Measurements from ENCODE around the gene TSPAN16. TPM values are rescaled to one million over a fixed set of nuclear protein-coding genes. Genes with fewer than 3 reads are reported as not detected.
A peak's percentile ranks its signal among the peaks of the same experiment; 100 is the strongest.

Gene TSPAN16
- total and polyA plus RNA-seq, 3 donors from 2014 or later: 42.5 to 180 (median 137) TPM

DNA sequence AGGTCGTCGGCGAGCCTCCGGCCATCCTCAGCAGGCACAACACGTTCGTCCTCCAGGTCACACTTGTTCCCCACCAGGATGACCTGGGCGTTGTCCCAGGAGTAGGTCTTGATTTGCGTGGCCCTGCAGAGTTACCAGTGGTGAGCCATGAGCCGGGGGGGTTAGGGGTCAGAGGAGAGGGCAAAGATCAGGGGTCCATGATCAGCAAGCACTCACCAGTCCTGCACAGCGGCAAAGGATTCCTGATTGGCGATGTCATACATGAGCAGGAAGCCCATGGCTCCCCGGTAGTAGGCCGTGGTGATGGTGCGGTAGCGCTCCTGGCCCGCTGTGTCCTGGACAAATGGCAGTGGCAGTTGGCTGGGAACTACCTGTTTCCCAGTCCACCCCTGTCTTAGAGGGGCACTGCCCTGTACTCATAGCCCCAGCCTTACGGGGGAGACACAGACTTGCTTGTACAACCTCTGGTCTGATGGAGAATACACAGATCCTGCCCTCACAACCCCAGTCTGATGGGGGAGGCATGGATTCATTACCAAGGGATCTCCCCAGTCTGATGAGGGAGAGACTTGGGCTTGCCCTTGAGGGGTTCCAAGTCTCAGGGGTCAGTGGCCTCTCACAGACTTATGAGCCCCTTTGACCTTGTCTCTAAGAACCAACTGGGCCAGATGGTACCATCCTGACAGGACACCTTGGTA, 39.6 kb downstream of the TSPAN16 start:
- Histone ChIP-seq H3K27me3 (no peaks in the 10 kb centered on the region), H3K27ac (no peak overlapping the region), H3K9me3 (no peaks in the 10 kb centered on the region), H3K4me3 (no peak overlapping the region), H3K4me1 (peaks cover 13% of the 10 kb centered on the region), H3K36me3 (ENCODE audit: low read depth, missing control alignments) (no peaks in the 10 kb centered on the region)
- intact Hi-C loops (cut with DNase I; ENCODE audit: low total_unique reads): no loop called here
- WGBS, 2 donors: 91 to 96% methylated on average over 8 to 17 of the region's 17 CpGs
- TF ChIP-seq, protein P1, sequence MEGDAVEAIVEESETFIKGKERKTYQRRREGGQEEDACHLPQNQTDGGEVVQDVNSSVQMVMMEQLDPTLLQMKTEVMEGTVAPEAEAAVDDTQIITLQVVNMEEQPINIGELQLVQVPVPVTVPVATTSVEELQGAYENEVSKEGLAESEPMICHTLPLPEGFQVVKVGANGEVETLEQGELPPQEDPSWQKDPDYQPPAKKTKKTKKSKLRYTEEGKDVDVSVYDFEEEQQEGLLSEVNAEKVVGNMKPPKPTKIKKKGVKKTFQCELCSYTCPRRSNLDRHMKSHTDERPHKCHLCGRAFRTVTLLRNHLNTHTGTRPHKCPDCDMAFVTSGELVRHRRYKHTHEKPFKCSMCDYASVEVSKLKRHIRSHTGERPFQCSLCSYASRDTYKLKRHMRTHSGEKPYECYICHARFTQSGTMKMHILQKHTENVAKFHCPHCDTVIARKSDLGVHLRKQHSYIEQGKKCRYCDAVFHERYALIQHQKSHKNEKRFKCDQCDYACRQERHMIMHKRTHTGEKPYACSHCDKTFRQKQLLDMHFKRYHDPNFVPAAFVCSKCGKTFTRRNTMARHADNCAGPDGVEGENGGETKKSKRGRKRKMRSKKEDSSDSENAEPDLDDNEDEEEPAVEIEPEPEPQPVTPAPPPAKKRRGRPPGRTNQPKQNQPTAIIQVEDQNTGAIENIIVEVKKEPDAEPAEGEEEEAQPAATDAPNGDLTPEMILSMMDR (IDR thresholded peaks at IDR 0.05): no peak
- TF ChIP-seq POLR2A (IDR thresholded peaks at IDR 0.05): no peak
- DNase-seq: no peak

DNA sequence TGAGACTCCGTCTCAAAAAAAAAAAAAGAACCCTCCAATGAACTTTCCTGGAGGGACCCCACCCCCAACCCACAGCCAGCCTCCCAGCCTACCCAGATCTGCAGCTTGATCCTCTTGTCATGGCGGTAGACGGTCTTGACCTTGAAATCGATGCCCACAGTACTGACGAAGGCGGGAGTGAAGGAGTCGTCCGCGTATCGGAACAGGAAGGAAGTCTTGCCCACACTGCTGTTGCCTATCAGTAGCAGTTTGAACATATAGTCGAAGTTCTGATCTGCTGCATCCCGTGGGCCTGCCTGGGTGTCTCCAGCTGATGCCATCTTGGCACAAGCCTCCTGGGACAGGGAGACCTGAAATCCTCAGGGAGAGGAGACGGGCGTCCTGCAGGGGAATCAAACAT, 41.1 kb downstream of the TSPAN16 start:
- 72 to 79% methylated on average over 7 to 14 of the region's 14 CpGs for WGBS, 2 donors
- H3K4me1 ChIP-seq: peaks cover 13% of the 10 kb centered on the region
- no peak overlapping the region for H3K4me3 ChIP-seq
- no peak overlapping the region for H3K27ac ChIP-seq
- intact Hi-C loops (cut with DNase I; ENCODE audit: low total_unique reads): no loop called here
- no peak for DNase-seq
- no peaks in the 10 kb centered on the region for H3K9me3 ChIP-seq
- no peaks in the 10 kb centered on the region for H3K27me3 ChIP-seq
- TF ChIP-seq POLR2A (IDR thresholded peaks at IDR 0.05): no peak
- TF ChIP-seq, protein P1 (IDR thresholded peaks at IDR 0.05): no peak
- no peaks in the 10 kb centered on the region for H3K36me3 ChIP-seq (ENCODE audit: low read depth, missing control alignments)

DNA sequence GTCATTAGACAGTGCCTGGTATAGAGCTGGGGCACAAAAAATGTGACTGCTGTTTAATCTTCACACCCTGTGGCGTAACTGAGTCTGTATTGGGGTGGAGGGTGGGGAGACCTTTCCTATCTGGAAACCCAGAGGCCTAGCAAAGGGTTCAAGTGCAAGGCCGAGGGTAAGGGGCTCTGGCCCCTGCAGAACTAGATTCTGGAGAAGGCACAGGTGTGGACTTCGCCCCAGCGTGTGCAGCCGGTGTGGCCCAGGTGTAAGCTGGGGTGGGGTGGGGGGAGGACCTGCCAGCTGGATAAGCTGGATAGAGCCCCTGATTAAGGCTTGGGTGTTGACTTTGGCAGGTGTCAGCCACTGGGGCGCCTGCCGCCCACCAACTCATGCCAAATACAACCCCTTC, 42.2 kb downstream of the TSPAN16 start:
- intact Hi-C loops (cut with DNase I; ENCODE audit: low total_unique reads): no loop called here

DNA sequence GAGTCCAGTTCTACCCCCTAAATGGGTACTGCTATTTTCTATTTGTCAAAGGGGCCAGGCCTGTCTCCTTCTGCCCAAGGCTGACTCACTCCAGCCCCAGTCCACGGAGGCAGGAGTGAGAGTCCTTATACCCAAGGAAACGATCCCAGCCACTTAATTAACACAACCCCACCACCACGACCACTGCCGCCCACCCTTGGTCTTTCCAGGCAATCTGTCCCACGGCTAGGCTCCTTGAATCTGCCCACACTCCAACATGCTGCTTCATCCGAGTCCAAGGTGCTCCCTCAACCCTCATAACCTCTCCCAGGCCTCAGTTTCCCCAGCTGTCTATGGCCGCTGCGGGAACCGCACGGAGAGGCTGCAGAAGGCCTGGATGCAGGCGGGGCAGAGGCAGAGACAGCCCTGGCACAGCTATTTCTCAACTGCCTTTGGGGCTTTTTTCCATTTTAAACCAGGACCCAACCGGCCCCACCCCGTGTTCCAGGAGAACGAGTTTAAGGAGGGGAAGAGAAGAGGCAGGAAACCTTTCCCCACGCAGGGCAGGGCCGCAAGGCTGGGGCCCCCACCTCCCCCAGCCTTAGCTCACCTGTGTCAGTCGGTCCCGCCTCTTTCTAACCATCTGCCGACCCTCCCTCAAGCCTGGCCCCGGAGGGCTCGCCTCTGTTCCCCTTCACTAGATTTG, 42.8 kb downstream of the TSPAN16 start:
- Histone ChIP-seq H3K27me3 (no peaks in the 10 kb centered on the region), H3K27ac (peak overlapping the region; percentile 52 to 76), H3K4me1 (peaks cover 13% of the 10 kb centered on the region), H3K9me3 (no peaks in the 10 kb centered on the region), H3K4me3 (peak overlapping the region; percentile 61 to 65), H3K36me3 (ENCODE audit: low read depth, missing control alignments) (no peaks in the 10 kb centered on the region)
- no peak for DNase-seq
- TF ChIP-seq, protein P1 (IDR thresholded peaks at IDR 0.05): no peak
- no peak for TF ChIP-seq POLR2A (IDR thresholded peaks at IDR 0.05)
- intact Hi-C loops (cut with DNase I; ENCODE audit: low total_unique reads): no loop called here
- WGBS, 2 donors: 27 to 37% methylated on average over 19 to 21 of the region's 21 CpGs

More for the DNA sequence above, 42.2 kb downstream of the TSPAN16 start:
- Histone ChIP-seq H3K9me3 (no peaks in the 10 kb centered on the region), H3K27me3 (no peaks in the 10 kb centered on the region), H3K27ac (no peak overlapping the region), H3K4me1 (peaks cover 13% of the 10 kb centered on the region), H3K4me3 (no peak overlapping the region), H3K36me3 (ENCODE audit: low read depth, missing control alignments) (no peaks in the 10 kb centered on the region)
- DNase-seq: no peak
- TF ChIP-seq POLR2A (IDR thresholded peaks at IDR 0.05): no peak
- TF ChIP-seq, protein P1 (IDR thresholded peaks at IDR 0.05): no peak
- WGBS, 2 donors: 88 to 89% methylated on average over 7 of the region's 7 CpGs

Measured in testis (tissue), 3 donors.